Stimulated activated naive CD8-positive, alpha-beta T cell treated with anti-CD3 and anti-CD28 coated beads, Interleukin-15, amount 100 ng/mL, for 72 hours (primary cell): Measurements from ENCODE around the gene PGF.
A peak's percentile ranks its signal among the peaks of the same experiment; 100 is the strongest.

Experiments used
- ATAC-seq: fragments of 150-1000 bp; cut with Tn5 transposase; 2 replicates; pipeline ENCODE4 v1.10.0; 2021; ENCODE audit warnings: mild to moderate bottlenecking, moderate library complexity
- DNase-seq, 2 donors: peaks; one replicate each; pipeline ENCODE4 v3.0.0; 2021 to 2022
- H3K27ac Mint-ChIP-seq, 2 donors: one replicate each; pipeline ENCODE4 v1.8.0; 2022; ENCODE audit warnings: mild to moderate bottlenecking in 2 of 2, mixed read lengths in 2 of 2, moderate library complexity in 2 of 2
- H3K27me3 Mint-ChIP-seq: one replicate; pipeline ENCODE4 v1.8.0; 2022; ENCODE audit warnings: mixed read lengths
- H3K4me1 Mint-ChIP-seq: one replicate; pipeline ENCODE4 v1.8.0; 2022; ENCODE audit warnings: mild to moderate bottlenecking, mixed read lengths
- H3K4me3 Mint-ChIP-seq, 2 donors: one replicate each; pipeline ENCODE4 v1.8.0; 2022; ENCODE audit warnings: mild to moderate bottlenecking in 2 of 2, mixed read lengths in 2 of 2, moderate library complexity in 1 of 2
- H3K9me3 Mint-ChIP-seq, 2 donors: one replicate each; pipeline ENCODE4 v1.8.0; 2022; ENCODE audit warnings: mixed read lengths in 2 of 2

Gene PGF

DNA sequence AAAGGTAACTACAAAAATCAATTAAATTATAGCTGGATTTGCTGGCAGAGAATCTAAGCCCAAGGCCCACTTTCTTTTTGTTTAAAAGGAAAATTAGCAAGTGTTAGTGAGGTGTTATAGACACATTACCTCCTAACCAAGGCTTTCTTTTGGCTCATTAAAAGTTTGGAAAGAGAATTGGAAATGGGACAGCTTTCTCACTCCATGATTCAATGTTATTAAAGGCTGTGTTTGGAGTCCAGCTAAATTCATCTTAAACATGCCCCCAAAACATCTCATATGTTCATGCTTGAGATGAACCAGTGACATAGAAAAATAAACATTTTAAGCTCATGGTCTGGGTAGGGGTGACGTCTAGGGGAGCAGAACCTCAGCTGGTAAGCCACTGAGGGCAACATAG, 13.4 kb upstream of the PGF start:
- Mint-ChIP-seq H3K9me3 (no peaks in the 10 kb centered on the region), H3K4me3 (no peak overlapping the region), H3K4me1 (peaks cover 16% of the 10 kb centered on the region), H3K27ac (no peak overlapping the region), H3K27me3 (peaks cover 9% of the 10 kb centered on the region)
- ATAC-seq: no peak
- DNase-seq: no peak

DNA sequence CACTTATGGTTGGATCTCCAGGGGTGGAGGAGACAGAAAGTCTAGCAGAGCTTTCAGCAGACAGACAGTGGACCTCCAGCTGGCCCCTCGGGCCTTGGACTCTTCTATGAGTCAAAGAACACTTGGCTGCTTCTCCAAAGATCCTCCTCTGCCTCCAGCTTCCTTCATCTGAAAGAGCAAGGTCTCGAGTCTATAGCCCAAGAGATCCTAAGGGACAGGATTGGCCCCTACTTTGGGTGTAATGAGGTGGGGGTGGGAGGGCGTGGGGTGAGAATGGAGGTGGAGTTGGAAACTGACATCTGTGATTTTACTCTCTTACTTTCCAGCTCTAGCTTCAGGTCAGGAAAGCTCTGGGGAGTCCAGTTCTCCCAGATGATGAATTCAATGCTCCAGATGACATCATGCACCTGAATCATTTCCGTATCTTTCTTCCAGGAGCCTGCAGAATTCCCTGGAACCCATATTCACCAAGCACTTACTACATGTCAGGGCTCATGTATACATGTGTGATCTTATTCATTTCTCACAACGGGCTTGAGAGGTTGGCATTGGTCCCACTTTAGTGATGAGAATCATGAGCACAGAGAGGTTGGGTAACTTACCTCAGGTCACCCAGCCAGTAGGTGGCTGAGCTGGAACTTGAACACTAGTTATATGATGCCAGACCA, 10.2 kb upstream of the PGF start:
- DNase-seq: no peak
- H3K9me3 Mint-ChIP-seq: no peaks in the 10 kb centered on the region
- H3K27ac Mint-ChIP-seq: no peak overlapping the region
- no peak overlapping the region for H3K4me3 Mint-ChIP-seq
- no peak for ATAC-seq
- H3K4me1 Mint-ChIP-seq: peaks cover 26% of the 10 kb centered on the region
- peaks cover 28% of the 10 kb centered on the region for H3K27me3 Mint-ChIP-seq

DNA sequence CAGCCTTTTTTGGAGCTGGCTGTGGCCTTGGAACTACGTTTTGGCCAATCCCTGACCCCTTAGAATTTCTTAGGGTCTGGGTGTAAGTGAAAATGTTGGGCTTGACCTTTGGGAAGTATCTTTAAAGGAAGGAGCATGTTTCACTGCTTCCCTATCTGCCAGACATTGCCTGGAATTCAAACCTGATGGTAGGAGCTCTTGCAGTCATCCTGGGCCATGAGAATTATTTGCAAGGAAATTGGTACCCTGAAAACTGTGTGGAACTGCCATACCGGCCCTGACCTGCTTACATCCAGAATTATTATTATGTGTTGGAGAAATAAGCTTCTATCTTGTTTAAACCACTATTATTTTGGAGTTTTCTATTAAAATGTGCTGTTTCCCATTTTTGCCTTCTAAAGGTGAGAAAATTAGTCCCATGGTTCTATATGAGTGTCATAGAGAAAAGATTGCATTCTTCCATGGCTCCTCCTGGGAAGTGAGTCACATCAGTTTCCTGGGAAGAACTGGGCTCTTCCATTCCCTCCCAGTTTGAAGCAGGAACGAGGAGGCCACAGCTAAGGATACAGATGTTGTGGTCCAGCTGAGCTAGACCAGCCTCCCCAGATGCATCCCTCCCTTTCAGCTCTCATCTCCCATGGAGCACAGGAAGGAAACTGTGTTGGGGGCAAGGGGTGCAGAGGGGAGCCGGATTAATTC, 9.5 kb upstream of the PGF start:
- no peaks in the 10 kb centered on the region for H3K9me3 Mint-ChIP-seq
- no peak overlapping the region for H3K4me3 Mint-ChIP-seq
- peaks cover 28% of the 10 kb centered on the region for H3K27me3 Mint-ChIP-seq
- DNase-seq: no peak
- H3K4me1 Mint-ChIP-seq: peaks cover 26% of the 10 kb centered on the region
- no peak overlapping the region for H3K27ac Mint-ChIP-seq
- no peak for ATAC-seq

DNA sequence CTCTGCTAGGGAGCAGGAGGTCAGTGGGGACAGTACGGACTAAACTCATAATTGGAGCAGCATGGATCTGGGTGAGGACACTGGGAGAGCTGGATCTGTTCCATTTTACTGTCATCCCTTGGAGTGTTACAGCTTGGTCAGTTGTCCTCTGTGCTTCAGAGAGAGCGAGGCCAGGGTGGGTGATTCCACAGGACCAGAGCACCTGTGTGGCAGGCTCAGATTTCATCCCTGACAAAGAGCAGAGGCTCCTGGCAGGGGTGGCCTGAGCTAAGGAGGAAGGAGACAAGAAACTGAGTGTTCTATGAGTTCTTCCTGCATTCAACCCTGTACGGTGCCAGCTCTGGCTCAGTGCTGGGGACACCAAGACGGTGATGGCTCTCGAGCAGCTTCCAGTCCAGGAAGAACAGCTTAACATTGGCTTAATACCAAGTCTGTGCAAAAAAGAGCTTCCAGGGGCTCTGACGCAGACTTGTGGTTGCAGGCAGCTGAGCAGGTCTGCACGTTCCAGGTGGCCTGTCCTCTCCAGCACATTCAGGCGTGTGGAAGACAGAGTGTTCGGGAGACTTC, 8.4 kb upstream of the PGF start:
- H3K4me1 Mint-ChIP-seq: peaks cover 26% of the 10 kb centered on the region
- H3K27ac Mint-ChIP-seq: no peak overlapping the region
- H3K4me3 Mint-ChIP-seq: peak overlapping the region in 1 of 2 donors; percentile 34
- H3K9me3 Mint-ChIP-seq: no peaks in the 10 kb centered on the region
- DNase-seq (no peak), ATAC-seq (no peak)
- H3K27me3 Mint-ChIP-seq: peaks cover 28% of the 10 kb centered on the region

DNA sequence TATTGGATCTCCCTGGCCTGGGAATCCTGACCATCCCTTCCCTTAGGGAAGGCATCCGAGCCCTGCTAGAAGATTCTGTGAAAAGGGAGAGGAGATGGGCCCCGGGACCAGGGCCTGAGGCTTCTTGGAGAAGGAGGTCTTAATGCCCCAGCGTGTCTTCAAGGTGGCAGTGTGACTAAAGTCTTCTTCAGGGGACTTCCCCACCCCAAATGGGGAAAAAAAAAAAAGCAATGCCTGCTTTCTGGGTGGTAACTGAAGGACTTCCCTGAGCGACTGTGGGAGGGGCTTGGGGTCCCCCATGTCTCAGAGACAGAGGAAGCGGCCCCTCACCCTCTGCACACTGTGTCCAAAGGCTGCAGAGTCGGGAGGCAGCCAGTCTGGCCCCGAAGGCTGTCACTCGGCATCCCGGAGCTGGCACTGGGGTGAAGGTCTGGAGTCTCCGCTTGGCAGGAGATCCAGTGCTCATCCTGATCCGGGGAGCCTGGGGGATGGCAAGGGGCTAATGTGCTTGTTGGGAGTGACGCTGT, 7.8 kb upstream of the PGF start:
- no peak for ATAC-seq
- no peak for DNase-seq
- Mint-ChIP-seq H3K27ac (peak overlapping the region in 1 of 2 donors; percentile 55), H3K27me3 (peaks cover 28% of the 10 kb centered on the region), H3K4me3 (peak overlapping the region in 1 of 2 donors; percentile 34), H3K9me3 (no peaks in the 10 kb centered on the region), H3K4me1 (peaks cover 26% of the 10 kb centered on the region)

DNA sequence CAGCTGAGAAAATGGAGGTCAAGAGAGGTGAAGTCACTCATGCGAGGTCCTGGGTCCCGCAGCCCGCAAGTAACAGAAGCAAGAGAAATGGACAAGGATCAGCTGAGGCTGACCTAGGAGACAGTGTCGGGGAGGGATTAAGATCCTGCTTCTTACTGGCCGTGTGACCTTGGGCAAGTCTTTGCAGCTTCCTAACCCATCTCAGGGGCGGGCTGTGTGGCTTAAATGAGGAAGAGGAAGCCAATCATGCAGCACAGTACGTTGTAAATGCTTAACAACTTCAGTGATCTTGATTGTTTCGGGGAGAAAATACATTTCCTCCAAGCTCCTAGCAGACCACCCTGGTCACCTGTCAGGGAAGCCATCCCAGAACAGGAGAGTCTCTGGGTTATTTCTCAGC, 7.1 kb upstream of the PGF start:
- Mint-ChIP-seq H3K27me3 (peaks cover 28% of the 10 kb centered on the region), H3K4me1 (peaks cover 26% of the 10 kb centered on the region), H3K27ac (peak overlapping the region in 1 of 2 donors; percentile 55), H3K9me3 (no peaks in the 10 kb centered on the region), H3K4me3 (no peak overlapping the region)
- ATAC-seq: no peak
- no peak for DNase-seq

DNA sequence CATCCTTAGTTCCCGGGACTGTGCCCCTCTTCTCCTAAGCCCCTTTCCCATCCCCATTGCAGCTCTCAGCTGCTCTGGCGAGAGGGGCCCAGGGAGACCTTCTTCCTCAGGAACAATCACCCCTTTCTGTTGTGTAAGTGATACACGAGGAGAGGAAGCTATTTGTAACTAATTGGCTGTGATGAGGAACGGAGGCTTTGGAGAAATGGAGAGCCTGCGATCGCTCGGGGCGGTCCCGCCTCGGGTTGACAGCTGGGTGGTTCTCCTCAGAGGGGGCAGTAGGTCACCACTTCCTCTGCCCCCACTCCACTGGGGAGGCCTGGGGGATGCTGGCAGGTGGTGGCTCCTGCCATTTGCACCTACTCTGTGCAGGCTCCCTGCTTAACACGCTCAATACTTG, 6.6 kb upstream of the PGF start:
- Mint-ChIP-seq H3K4me1 (peaks cover 26% of the 10 kb centered on the region), H3K4me3 (no peak overlapping the region), H3K27me3 (peaks cover 31% of the 10 kb centered on the region), H3K9me3 (no peaks in the 10 kb centered on the region), H3K27ac (peak overlapping the region in 1 of 2 donors; percentile 54)
- ATAC-seq: no peak
- DNase-seq: no peak

DNA sequence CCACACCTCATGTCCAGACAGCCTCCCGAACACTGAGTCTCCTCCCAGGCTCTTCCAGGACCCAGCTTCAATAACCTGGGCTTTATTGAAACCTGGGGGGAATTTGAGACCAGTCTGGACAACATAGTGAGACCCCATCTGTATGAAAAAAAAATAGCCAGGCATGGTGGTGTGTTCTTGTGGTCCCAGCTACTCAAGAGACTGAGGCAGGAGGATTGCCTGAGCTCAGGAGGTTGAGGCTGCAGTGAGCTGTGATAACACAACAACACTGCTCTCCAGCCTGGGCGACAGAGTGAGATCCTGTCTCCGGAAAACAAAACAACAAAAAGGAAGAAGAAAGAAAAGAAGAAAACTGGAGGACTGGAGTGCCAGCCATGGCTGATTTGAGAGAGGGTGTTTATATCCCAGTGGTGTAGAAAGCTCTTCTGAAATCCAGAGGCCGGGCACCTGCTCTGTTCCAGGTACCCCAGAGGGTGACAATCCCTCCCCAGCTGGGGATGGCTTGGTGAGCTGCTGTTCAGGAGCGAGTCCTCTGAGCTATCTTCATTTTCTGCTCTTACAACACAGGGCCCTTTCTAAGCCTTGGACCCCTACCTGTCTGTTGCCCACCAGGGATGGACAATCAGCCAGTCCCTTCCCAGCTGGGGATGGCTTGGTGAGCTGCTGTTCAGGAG, 6.0 kb upstream of the PGF start:
- ATAC-seq (no peak), DNase-seq (no peak)
- no peak overlapping the region for H3K4me3 Mint-ChIP-seq
- H3K27ac Mint-ChIP-seq: no peak overlapping the region
- peaks cover 26% of the 10 kb centered on the region for H3K4me1 Mint-ChIP-seq
- H3K9me3 Mint-ChIP-seq: no peaks in the 10 kb centered on the region
- peaks cover 38% of the 10 kb centered on the region for H3K27me3 Mint-ChIP-seq

DNA sequence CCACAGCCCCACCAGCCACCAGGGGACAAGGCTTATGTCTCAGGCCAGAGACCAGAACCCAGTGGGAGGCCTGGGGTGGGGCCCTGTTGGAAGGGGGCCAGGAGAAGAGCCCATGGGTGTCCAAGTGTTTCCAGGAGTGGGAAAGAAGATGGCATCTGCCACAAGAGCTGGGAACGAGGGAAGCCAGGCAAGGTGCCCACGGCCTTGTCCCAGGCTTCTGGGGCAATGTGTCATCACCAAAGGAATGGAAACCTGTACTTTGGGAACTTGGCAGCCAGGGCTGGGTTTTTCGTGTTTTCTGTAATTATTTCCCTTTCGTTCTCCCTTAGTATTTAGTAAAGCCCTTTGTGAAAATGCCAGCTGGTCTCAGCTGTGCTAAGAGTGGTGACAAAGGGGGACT, 5.3 kb upstream of the PGF start:
- ATAC-seq (no peak), DNase-seq (no peak)
- Mint-ChIP-seq H3K27me3 (peaks cover 44% of the 10 kb centered on the region), H3K27ac (no peak overlapping the region), H3K4me3 (no peak overlapping the region), H3K4me1 (peaks cover 26% of the 10 kb centered on the region), H3K9me3 (no peaks in the 10 kb centered on the region)

DNA sequence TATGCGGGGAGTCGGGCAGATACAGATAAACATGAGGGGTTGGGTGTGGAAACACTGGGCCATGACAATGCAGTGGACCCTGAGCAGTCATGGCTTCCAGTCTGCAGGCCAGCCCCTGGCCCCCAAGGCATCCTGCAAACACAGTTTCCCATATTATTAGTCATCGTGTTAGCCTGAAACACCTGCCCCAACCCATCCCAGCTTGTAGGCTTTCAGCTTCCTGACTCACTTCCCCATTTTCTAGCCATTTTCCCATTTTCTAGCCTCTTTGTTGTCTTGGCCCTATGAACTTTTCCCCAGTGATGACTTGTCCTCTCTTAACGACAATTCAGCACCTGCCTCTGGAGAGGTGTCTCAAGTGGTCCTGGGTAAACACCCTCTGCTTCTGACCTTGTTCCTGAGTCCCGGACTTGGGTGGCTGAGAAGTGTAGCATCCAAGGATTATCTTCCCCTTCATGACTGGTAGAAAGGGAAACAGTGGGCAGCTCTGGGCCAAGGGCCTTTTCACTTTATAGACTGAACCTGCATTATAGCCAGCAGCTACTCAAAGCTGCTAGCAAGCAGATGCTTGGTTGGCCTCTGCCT, 4.3 kb upstream of the PGF start:
- Mint-ChIP-seq H3K27me3 (peaks cover 49% of the 10 kb centered on the region), H3K4me3 (no peak overlapping the region), H3K9me3 (no peaks in the 10 kb centered on the region), H3K27ac (no peak overlapping the region), H3K4me1 (peaks cover 26% of the 10 kb centered on the region)
- ATAC-seq (no peak), DNase-seq (no peak)

DNA sequence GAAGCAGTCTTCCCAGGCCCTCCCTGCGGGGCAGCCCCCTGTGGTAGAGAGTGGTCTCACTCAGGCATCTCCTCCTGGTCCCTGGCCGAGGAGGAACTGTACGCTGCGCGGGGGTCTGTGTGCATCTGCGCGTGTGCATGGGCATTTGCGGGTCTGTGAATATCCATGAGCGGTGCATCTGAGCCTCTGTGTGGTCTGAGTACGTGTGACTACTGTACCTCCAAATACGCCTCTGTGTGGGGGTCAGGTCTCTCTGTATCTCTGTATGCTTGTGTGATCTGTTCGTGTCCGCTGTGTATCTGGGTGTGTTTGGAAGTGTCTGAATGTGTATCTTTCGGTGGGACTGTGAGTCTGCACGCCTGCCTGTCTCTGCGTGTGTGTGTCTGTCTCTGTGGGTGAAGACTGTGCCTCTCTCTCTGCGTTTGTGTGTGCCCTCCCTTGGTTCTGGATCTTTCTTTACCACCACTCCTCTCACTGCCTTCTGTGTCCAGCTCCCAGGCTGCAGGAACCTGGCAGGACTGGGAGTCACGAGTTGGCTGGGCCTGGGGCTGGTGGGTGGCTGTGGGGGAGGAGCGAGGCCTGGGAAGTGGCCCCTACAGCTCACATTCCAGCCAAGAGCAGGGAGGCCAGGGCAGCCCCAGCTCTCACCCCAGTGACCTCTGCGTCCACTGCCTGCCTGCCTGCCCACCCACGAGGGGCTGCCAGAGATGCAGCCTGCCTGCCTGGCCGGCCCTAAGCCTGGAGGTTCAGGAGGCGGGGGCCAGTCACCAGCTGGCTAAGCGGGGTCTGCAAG, 1.1 kb upstream of the PGF start:
- Mint-ChIP-seq H3K27ac (no peak overlapping the region), H3K4me1 (no peaks in the 10 kb centered on the region), H3K27me3 (peaks cover 37% of the 10 kb centered on the region), H3K4me3 (peak overlapping the region in 1 of 2 donors; percentile 14), H3K9me3 (no peaks in the 10 kb centered on the region)
- DNase-seq (no peak), ATAC-seq (no peak)

DNA sequence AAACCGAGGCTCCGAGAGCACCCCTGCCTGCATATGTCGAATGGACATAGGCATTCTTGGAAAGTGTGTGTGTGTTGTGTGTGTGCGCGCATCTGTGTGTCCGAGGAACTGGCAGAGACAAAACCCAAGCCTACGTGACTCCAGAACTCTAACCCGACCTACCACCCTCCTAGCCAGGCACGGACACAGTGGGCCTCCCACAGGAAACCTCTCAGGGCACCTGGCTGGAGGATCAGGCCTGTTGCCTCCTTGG, 556 bp upstream of the PGF start:
- ATAC-seq (no peak), DNase-seq (no peak)
- H3K27ac Mint-ChIP-seq: no peak overlapping the region
- peak overlapping the region; percentile 29 to 45 for H3K4me3 Mint-ChIP-seq
- H3K27me3 Mint-ChIP-seq: peaks cover 37% of the 10 kb centered on the region
- no peaks in the 10 kb centered on the region for H3K4me1 Mint-ChIP-seq
- H3K9me3 Mint-ChIP-seq: no peaks in the 10 kb centered on the region

DNA sequence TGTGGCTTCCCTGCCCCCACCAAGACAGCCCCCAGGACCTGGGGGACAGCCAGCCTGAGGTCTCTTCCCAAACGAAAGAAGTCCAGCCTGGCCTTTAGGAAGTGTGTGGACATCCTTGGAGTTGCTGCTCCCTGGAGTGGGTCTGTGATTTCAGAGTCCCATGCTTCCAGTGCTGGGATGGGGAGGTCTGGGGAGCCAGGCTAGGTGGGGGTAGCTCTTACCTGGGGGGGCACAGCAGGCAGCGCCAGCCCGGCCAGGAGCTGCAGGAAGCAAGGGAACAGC, 509 bp downstream of the PGF start:
- peak overlapping the region; percentile 66 to 81 for H3K4me3 Mint-ChIP-seq
- no peaks in the 10 kb centered on the region for H3K4me1 Mint-ChIP-seq
- DNase-seq (no peak), ATAC-seq (peak; percentile 23)
- H3K27ac Mint-ChIP-seq: no peak overlapping the region
- H3K27me3 Mint-ChIP-seq: peaks cover 37% of the 10 kb centered on the region
- no peaks in the 10 kb centered on the region for H3K9me3 Mint-ChIP-seq

DNA sequence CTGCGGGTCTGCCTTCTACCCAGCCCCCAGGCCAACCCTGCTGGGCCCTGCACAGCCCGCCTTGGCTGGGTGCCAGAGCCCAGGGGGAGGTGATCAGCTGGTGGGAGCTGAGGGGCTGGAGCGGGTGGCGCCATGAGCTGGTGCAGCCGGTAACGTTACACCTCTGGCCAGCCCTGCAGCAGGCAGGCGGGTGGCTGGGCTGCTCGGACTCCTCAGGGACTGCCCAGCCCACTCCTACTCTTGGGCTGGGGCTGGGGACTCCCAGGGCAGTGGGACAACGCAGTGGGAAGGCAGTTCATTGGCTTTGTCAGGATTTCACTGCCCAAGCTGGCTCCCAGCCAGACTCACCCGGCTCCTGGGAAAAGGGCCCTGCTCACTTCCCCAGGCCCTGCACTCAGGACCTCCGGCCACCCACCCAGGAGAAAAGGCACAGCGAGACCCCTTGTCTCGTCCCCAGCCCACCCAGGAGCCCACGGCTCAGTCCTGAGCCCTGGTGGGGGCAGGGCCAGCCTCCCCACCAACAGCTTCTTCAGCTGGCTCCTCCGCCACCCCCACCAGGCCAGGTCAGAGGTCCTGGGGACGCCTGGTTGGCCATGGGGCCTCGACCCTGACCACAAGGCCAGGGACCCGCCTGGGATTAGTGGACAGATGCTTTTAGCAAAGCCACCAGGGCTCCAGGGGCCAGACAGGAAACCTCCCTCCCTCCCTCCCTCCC, 1.0 kb downstream of the PGF start:
- Mint-ChIP-seq H3K27ac (no peak overlapping the region), H3K27me3 (peaks cover 37% of the 10 kb centered on the region), H3K4me3 (peak overlapping the region in 1 of 2 donors; percentile 26), H3K4me1 (no peaks in the 10 kb centered on the region), H3K9me3 (no peaks in the 10 kb centered on the region)
- ATAC-seq (no peak), DNase-seq (no peak)

DNA sequence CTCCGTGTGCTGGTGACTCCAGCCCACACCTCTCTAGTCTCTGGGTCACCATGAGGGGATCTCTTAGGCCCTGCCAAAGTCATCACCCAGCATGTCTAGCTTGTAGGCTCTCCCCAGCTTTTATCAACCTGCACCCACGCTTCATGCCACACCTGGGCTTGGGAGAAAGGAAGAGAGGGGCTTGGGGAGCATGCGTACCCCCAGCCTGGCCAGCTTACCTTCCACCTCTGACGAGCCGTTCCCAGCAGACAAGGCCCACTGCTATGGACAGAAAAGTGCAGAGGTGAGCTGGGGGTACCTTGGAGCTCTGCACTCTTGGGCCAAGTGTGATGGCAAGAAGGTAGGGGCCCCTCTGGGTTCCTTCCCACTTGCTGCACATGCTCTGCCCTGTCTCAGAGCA, 1.7 kb downstream of the PGF start:
- ATAC-seq (no peak), DNase-seq (no peak)
- H3K9me3 Mint-ChIP-seq: no peaks in the 10 kb centered on the region
- peaks cover 37% of the 10 kb centered on the region for H3K27me3 Mint-ChIP-seq
- H3K4me1 Mint-ChIP-seq: no peaks in the 10 kb centered on the region
- H3K4me3 Mint-ChIP-seq: no peak overlapping the region
- peak overlapping the region; percentile 77 to 89 for H3K27ac Mint-ChIP-seq
